SU-DHL-6 (cell line): ENCODE measurements around the gene RBM22.

ENCODE experiments used
- CTCF ChIP-seq: fragments of 200-600 bp; sonication (generic); IDR thresholded peaks from one replicate; pipeline ENCODE4 v1.5.1; 2017; ENCODE audit warnings: antibody characterized with exemption, mild to moderate bottlenecking, low read length, moderate library complexity; ENCODE audit not compliant: insufficient read depth, poor library complexity, severe bottlenecking
- EZH2phosphoT487 ChIP-seq: fragments of 200-600 bp; sonication (generic), shearing (Covaris generic); conservative IDR thresholded peaks from 2 replicates; pipeline ENCODE4 v1.6.1; 2018; ENCODE audit warnings: mild to moderate bottlenecking, antibody characterized with exemption, low read length, moderate library complexity, mixed read lengths

GRCh38 chr5:150676578-150676977 is 24.3 kb downstream of the RBM22 start:
- TF ChIP-seq CTCF (no peak), EZH2phosphoT487 (no peak)
